HG02943 (cell line): ENCODE data around the gene ARMC6.
"Not testable (repeated sequence)": the region's sequence is repeated elsewhere in the genome, so short reads cannot be mapped to it uniquely, and the experiment has no call there.

Source experiments
- ATAC-seq: cut with Tn5 transposase; IDR thresholded peaks from one replicate; pipeline ENCODE4 v1.9.1; 2021; ENCODE audit warnings: mild to moderate bottlenecking, low read depth, moderate library complexity; ENCODE audit not compliant: unreplicated experiment

Gene ARMC6

DNA sequence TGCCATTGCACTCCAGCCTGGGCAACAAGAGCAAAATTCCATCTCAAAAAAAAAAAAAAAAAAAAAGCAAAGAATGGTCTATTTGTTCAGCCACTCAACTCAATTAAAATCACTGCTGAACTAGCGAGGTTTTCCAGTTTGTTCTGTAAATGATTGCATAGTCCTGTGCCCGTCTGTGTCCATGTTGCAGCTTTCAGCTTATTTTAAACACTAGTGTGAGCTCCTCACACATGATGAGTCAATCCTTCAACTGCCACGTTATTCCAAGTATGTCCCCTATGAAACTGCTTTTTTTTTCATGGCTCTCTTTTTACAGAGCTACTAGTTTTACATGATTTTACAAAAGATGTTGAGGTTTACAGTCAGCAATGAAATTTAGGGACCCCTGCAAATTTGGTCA, 12.3 kb upstream of the ARMC6 start:
- no peak for ATAC-seq

DNA sequence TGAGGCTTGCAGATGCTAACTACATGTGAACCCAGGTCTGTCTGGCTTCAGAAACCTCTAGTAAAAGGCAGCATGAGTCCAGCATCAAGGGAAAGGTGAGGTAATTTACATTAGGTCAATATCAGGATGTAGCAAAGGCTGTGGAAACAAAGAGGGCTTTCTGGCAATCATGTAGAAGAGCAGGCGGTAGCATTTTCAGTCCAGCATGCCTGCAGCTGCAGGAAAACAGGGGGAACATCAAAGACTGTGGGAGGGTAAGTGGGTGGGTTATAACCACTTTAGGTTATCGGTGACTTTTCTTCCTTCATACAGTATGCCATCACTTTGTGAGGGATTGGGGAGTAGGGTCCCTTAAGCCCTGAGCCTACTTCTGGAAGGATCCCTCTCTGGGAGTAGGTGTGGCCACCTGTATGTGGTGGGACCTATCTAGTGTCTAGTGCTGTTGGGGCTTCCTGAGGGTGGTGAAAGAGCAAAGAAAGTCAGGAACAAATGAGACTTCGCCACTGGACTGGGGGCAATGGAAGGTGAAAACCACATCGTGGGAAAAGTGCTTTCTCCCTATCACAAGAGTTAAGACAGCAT, 10.9 kb upstream of the ARMC6 start:
- ATAC-seq, result no peak

DNA sequence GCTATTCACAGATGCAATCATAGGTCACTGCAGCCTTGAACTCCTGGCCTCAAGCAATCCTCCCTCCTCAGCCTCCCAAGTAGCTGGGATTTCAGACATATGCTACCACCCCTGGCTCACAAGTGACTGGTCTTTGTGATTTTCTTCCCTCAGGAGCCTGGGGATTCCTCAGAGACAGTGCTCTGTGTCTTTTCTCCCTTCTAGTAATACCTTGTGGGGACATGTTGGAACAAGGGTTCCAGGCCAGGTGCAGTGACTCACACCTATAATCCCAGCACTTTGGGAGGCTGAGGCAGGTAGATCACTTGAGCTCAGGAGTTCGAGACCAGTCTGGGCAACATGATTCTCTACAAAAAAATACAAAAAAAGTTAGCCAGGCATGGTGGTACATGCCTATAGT, 10.0 kb upstream of the ARMC6 start:
- not testable (repeated sequence) for ATAC-seq

DNA sequence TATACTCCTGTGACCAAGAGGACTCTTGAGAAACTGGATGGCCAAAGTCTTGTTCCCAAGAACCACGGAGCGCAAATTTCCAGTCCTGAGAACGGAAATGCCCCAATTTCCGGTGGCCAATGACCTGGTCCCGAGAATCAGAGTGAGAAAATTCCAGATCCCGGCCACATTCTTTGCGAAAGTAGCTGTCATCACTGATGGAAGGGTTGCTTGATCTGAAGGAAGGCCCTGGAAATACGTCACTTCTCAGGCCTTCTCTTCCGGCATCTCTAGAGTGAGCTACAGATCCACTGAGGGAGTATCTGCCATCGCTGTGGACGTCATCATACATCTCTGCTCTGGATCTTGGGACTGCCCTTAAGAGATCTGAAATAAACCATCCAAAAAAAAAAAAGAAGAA, 7.5 kb upstream of the ARMC6 start:
- no peak for ATAC-seq

DNA sequence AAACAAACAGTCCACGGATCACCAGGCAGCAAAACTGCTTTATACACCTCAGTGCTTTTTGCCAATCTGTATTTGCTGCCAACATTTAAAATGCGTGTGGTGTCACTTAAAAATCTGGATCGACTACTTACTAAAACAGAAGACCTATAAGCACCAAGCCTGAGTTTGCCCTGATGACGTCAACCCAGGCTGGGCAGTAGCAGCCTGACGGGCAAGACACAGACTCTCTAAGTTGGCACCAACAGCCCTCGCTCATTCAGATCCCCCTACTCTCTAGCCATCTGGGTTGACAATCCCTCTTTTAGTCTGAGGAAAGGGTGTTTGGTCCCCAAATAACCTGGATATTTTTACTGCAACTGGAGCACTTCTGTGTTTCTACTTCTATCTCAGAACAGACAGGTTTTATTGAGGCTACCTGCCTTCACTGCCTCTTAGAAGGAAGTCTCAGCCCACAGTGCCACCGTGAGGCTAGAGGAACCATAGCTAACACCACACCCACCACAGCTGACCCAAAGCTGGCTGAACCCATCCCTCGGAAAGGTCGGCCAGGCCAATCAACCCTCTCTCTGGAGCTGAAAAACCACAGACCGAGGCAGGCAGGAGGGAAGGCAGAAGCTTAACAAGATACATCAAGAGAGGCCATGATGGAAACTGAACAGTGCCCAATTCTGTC, 7.0 kb upstream of the ARMC6 start:
- no peak for ATAC-seq

DNA sequence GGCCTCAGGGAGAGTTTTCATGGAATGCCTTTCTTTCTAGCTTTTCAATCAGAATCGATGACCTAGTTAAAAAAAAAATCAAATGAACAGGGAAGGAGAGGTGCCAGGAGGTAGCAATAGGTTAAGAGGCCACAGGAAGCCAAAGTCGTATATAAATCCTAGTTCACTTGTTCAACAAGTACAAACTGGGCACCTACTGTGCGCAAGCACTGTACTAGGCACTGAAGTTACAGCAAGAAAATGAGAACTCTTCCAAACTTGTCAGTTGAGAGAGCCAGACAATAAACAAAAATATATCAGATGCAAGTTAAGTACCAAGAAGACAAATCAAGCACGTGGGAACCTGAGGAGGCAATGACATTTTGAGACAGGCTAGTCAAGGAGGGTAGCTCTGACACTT, 6.2 kb upstream of the ARMC6 start:
- ATAC-seq, result no peak

DNA sequence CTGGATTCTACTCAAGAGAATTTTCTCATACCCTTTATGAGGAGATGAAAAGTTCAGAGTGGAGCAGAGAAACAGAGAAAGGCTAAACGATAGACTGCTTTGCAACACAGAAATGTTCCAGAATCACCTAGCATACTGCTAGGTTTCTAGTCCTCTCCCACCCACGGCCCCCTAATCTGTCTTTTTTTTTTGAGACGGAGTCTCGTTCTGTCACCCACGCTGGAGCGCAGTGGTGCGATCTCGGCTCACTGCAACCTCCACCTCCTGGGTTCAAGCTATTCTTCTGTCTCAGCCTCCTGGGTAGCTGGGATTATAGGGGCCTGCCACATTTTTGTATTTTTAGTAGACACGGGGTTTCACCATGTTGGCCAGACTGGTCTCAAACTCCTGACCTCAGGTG, 4.9 kb upstream of the ARMC6 start:
- no peak for ATAC-seq

DNA sequence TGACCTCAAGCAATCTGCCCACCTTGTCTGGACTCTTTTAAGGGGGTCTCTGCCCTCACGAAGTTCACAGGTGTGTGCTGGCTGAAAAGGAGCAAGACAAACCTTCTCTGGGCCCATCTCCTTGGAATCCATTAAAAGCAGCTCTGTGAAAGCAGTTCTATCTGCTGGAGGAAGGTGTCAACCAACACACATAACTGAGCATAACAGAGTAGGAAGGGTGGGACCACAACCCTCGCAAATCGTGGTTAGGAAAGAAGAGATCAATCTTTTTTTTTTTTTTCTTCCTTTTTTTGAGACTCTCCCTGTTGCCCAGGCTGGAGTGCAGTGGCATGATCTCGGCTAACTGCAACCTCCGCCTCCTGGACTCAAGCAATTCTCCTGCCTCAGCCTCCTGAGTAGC, 1.5 kb upstream of the ARMC6 start:
- no peak for ATAC-seq

DNA sequence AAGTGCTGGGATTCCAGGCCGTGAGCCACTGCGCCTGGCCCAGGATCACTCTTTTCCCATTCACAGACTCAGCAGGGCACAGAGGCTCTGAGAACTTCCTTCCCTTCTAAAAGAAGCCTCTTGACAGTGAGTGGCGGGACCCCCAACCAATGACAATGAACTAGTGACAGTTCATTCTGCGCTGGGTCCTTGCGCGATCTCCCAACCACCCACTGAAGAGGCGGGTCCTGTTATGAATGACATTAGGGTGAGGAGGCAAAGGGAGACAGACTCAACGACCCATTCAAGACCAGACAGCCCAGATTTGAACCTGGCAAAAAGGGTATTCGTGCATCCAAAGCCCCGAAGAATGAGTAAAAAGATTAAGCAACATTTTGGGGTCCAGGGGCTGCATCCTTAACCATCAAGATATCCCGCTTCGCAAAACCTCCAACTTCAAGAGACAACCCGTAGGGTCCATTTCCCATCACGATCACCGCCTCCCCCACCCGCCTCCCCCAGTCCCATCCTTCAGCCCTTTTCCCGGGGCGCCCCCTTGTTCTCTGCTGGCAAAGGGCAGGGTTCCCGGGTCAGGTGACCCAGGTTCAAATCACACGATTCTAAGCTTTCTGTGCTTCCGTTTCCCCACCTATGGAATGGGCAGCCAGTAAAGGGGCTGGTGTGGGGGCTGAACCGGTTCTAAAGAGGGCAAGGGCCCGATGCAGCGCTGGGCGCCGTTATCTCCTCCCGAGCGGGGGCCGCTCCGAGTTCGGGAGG, 805 bp upstream of the ARMC6 start:
- ATAC-seq, result peak; percentile 10

DNA sequence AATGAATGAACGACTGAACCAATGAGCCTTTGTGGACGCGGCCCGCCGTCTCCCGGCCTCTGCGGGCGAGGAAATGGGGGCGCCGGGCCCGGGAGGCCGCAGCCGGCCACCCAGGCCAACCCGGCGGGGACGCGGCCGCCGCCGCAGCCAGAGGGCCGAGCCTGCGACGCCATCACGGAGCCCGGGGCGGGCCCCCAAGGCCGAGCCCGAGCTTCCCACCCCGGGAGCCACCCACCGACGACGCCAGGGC, 302 bp upstream of the ARMC6 start:
- ATAC-seq, result peak; percentile 6

DNA sequence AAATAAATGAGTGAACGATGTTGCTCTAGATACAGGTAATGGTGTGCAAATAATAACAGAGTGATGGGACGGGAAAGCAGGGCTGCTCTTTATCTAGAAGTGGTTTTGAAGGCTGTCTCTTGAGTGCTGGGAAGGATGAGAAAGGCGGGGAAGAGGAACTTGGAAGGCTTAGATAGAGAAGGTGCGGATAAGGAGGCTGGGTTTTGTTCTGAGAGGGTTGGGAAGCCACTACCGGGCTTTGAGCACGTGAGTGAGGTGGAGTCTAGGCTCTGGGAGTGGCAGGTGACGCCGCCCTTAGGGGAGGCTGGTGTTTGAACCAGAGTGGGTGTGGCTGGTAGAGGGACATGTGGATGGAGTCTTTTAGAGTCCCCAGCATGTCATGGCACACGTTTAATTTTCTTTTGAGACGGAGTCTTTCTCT, 811 bp downstream of the ARMC6 start:
- ATAC-seq, result peak; percentile 42

DNA sequence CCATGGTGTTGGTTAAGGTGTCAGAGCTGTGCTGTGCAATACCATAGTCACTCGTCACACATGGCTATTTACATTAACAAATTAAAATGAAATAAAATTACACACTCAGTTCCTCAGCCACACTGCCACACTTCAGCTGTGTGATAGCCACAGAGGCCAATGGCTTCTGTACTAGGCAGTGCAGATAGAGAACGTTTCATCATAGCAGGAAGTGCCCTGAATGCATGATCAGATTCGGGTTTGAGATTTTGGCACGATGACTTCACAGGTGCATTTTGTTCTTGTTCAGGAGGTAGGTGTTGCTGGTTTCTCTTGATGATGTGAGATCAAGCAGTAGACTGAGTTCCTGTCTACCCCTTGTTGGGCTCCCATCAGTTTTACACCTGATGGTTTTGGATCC, 6.5 kb downstream of the ARMC6 start:
- no peak for ATAC-seq

DNA sequence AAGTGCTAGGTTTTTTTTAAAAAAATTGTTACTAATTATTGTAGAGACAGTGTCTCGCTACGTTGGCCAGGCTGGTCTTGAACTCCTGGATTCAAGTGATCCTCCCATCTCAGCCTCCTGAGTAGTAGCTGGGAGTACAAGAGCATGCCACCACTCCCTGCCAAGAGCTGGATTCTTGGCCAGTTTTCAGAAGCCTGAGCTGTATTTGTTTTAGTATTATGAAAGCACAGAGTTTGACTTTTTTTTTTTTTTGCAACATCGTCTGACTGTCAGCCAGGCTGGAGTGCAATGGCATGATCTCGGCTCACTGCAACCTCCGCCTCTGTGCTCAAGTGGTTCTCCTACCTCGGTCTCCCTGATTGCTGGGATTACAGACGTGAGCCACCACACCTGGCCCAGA, 7.0 kb downstream of the ARMC6 start:
- ATAC-seq, result no peak

DNA sequence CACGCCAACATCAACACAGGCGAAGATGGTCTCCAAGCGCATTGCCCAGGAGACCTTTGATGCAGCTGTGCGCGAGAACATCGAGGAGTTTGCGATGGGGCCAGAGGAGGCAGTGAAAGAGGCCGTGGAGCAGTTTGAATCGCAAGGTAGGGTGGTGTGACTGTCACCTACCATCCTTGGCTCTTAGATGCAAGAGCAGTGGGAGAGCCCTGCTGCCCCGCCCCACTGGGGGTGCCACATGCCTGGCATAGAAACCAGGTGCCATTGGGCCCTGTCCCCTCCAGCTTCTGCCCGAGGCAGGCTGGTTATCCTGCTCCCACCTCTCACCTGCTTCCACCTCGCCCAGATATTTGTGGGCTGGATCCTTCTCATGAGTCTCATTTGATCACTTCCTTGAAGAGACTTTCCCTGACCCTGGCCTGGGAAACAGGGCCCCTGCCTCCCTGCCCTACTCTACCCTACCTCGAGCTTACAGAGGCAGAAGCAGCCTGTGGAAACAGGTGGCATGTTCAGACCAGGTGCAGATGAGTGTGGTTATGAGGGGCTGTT, 9.4 kb downstream of the ARMC6 start:
- no peak for ATAC-seq

DNA sequence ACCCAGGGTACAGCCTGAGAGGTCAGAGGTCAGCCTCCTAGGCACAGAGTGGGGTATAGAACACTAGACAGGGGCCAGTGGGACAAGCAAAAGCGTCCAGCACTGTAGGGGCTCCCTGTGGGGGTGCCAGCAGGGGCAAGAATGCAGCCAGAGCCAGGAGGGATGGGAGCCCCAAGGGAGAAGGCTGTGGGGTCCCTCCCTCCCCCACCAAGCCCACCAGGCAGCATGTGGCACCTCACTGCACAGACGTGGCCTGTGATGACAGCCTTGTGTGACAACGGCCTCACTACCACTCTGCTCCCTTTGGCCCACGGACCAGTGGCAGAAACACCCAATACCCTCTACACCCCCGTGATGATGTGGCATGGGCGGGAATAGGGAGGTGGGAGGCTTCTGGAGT, 10.1 kb downstream of the ARMC6 start:
- no peak for ATAC-seq

DNA sequence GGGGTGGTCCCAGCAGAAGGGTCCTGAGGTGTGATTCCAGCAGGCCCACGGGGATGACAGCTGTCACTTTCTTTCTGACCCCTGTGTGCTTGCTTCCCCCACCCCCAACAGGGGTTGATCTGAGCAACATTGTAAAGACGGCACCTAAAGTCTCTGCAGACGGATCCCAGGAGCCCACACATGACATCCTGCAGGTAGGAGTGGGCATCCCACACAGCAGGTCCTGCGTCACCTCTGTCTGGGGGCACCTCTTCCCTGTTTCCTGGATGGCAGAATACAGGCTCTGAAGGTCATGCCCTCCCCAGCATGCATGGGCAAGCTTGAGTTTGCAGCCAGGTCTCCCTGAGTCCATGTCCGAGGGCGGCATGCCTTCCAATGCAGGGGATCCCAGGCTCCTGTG, 10.5 kb downstream of the ARMC6 start:
- no peak for ATAC-seq

DNA sequence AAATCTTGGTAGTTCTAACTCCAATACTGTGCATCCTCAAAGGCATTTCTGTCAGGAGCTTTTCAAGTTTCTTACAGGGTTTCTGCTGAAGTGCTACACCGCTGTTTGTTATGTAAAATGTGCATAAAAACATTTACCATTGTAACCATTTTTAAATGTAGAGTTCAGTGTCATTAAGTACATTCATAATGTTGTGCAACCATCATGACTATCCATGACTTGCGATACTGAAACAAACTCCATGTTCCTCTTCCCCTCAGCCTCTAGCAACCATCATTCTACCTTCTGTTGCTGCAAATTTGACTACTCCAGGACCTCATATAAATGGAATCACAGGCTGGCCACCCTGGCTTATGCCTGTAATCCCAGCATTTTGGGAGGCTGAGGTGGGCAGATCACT, 16.0 kb downstream of the ARMC6 start:
- no peak for ATAC-seq

DNA sequence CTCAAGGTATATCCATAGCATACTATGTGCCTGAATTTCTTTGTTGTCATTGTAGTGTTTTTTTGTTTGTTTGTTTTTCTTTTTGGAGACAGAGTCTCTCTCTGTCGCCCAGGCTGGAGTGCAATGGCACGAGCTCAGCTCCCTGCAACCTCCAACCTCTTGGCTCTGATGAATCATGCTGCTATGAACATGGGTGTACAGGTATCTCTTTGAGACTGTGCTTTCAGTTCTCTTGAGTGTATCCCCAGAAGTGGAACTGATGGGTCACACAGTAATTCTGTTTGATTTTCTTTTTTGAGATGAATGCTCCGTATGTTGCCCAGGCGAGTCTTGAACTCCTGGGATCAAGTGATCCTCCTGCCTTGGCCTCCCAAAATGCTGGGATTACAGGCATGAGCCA, 16.7 kb downstream of the ARMC6 start:
- ATAC-seq, result no peak

DNA sequence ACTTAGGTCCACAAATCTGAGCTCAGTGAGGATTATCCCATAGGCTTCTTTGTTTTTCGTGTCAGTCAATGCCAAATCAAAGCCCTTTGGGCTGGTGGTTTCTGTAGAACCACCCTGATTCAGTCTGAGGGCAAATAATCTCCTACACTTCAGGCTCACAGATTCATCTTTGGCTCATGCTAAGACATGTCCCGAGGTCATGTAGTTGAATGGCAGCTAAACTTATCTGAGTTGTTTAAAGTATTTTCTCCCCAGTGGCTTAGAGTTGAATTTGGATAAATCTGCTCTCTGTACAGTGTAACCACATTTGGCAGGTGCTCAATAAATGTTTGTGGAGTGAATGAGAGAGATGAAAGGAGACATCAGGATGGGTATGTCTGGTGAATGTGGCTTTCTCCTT, 17.3 kb downstream of the ARMC6 start:
- ATAC-seq, result no peak

DNA sequence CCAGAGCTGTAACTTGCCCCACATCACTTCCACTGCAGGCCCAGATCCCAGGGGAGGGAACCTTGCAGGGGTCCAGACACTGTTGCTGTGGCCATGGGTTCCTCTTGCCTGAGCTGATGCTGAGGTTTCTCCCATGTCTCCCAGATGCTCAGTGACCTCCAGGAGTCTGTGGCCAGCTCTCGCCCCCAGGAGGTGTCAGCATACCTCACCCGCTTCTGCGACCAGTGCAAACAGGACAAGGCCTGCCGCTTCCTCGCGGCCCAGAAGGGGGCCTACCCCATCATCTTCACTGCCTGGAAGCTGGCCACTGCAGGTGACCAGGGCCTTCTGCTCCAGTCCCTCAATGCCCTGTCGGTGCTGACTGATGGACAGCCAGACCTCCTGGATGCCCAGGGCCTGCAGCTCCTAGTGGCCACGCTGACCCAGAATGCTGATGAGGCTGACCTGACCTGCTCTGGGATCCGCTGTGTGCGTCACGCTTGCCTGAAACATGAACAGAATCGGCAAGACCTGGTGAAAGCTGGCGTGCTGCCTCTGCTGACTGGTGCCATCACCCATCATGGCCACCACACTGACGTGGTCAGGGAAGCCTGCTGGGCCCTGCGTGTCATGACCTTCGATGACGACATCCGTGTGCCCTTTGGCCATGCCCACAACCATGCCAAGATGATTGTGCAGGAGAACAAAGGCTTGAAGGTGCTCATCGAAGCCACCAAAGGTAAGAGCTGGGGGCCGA, 18.2 kb downstream of the ARMC6 start:
- no peak for ATAC-seq

DNA sequence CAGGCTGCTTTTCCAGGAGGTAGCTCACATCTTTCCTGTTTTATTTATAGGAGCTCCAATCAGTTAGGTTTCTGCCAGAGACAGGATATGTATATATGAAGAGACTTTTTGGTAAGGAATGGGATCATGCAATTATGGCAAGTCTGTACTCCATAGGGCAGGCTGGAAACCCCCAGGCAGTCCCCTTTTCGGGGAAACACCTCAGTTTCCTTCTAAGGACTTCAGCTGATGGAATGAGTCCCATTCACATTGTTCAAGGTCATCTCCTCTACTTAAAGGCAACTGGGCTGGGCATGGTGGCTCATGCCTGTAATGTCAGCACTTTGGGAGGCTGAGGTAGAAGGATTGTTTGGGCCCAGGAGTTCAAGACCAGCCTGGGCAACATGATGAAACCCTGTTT, 19.5 kb downstream of the ARMC6 start:
- ATAC-seq, result no peak
